Lower leg skin (tissue), 3 donors: ENCODE measurements around the gene PRR5.

ENCODE experiments used
- CTCF ChIP-seq, 3 donors: fragments of 450-650 bp; IDR thresholded peaks; one replicate each; pipeline ENCODE4 v1.5.1; 2016; ENCODE audit warnings: antibody characterized with exemption in 3 of 3, mild to moderate bottlenecking in 3 of 3, moderate library complexity in 2 of 3
- POLR2A ChIP-seq, 2 donors: fragments of 450-650 bp; IDR thresholded peaks; one replicate each; pipeline ENCODE4 v1.6.1; 2016 to 2017; ENCODE audit warnings: antibody characterized with exemption in 2 of 2, mild to moderate bottlenecking in 1 of 2, moderate library complexity in 1 of 2

GRCh38 chr22:44730490-44731356 is 28.7 kb downstream of the PRR5 start:
- TF ChIP-seq CTCF (IDR thresholded peaks at IDR 0.05) (no peak), POLR2A (IDR thresholded peaks at IDR 0.05) (no peak)
